ENCODE measurements around the gene SAMD7. TPM values are rescaled to one million over a fixed set of nuclear protein-coding genes. Genes with fewer than 3 reads are reported as not detected.

The SAMD7 gene
- total RNA-seq, 2 experiments from 2014 or later = not detected

DNA sequence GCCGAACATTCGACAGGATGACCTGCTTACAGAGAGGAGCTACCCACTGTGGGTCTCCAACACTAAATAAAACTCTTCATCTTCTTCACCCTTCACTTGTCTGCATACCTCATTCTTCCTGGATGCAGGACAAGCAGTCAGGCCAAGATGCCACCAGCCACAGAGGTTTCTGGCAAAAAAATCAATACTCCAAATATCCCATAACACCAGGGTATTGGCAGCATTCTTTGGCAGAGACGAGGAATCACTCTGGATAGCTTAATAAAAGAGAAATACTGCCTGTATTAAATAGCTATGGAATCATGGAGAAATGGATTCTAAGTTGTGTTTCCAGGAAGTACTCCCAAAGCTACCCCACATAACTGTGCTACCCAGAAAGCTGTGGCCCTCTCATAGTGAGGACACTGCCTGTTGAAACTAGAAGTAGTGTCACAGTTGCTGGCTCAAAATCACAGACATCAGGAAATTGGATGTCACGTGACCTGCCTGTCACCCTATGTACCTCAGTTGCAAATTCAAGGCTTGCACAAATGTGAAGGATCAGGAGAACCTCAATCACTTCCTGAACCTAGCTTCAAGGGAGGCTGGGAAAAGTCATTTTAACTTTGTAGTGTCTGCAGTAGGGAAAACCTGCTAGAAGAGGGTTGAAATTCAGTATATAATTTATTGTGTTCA is 30.7 kb upstream of the SAMD7 start:
- CTCF ChIA-PET = no interaction called here
- Mint-ChIP-seq H3K9me3 (no peaks in the 10 kb centered on the region), H3K4me3 (no peak overlapping the region)

DNA sequence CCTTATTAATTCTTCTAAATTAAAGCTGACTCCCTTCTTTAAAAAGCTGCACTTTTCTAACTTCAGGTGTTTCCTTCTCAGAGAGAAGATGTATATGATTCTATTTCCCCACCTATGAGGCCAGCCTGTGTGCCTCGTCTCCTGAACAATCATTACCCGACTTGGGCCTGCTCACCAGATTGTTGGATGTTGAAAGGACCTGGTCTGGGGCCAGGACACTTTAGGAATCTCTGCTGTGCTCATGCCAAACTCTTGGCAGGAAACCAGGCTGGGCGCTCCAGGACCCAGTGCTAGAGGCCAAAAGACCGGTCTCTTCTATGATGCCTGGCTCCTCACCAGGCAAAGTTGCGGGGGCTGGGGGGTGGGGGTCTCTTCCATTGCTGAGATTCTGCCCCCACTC is 24.7 kb upstream of the SAMD7 start:
- ChIA-PET CTCF (no interaction called here), POLR2A (no interaction called here)
- Mint-ChIP-seq H3K4me3 (no peak overlapping the region), H3K27me3 (no peaks in the 10 kb centered on the region), H3K27ac (no peak overlapping the region), H3K9me3 (no peaks in the 10 kb centered on the region), H3K36me3 (ENCODE audit: low read depth) (no peaks in the 10 kb centered on the region), H3K4me1 (no peaks in the 10 kb centered on the region)
- no peak for DNase-seq

More for the DNA sequence above, 30.7 kb upstream of the SAMD7 start:
- no peak overlapping the region for H3K27ac Mint-ChIP-seq
- no peaks in the 10 kb centered on the region for H3K4me1 Mint-ChIP-seq
- DNase-seq = no peak
- POLR2A ChIA-PET = no interaction called here
- H3K27me3 Mint-ChIP-seq = no peaks in the 10 kb centered on the region
- no peaks in the 10 kb centered on the region for H3K36me3 Mint-ChIP-seq (ENCODE audit: low read depth)

DNA sequence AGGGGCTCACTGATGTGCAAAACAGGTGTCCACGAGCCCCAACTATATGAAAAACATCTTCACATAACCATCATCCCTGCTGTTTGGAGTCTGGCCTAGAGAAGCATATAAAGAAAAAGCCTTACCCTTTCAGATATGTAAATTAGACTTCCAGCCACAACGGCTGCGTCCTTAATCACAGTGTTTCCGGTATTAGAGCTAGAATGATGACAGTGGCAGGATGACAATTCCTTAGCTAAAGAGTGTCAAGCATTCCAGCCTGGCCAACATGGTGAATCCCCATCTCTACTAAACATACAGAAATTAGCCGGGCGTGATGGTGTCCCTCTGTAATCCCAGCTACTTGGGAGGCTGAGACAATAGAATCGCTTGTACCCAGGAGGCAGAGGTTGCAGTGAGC is 19.5 kb upstream of the SAMD7 start:
- no peaks in the 10 kb centered on the region for H3K9me3 Mint-ChIP-seq
- ChIA-PET POLR2A (no interaction called here), CTCF (interaction anchor here (0.6 kb wide), 1 partner anchor 299 kb away, joined by 3 read pairs; no protein-coding TSS in a partner anchor)
- H3K27me3 Mint-ChIP-seq = peaks cover 2% of the 10 kb centered on the region
- no peak for DNase-seq
- H3K4me1 Mint-ChIP-seq = no peaks in the 10 kb centered on the region
- H3K4me3 Mint-ChIP-seq = no peak overlapping the region
- no peak overlapping the region for H3K27ac Mint-ChIP-seq
- H3K36me3 Mint-ChIP-seq (ENCODE audit: low read depth) = no peaks in the 10 kb centered on the region

DNA sequence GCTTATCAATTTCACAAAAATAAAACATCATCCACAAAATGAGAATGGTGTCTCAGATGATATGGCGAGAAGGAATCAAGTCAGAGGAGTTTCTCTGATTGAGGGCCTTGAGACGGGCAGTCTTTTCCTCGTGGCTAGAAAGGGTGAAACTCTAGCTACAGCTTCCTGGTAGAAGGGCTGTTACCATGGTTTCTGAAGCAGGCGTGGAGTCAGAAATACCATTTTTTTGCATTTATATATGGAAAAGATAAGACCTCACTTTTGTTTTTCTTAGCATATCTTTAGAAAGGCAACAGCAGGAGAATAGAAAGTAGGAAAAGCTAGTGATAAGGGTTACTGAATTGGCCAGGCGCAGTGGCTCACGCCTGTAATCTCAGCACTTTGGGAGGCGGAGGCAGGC is 17.3 kb upstream of the SAMD7 start:
- no peak overlapping the region for H3K4me3 Mint-ChIP-seq
- DNase-seq = no peak
- peaks cover under 1% of the 10 kb centered on the region for H3K9me3 Mint-ChIP-seq
- POLR2A ChIA-PET = no interaction called here
- no peak overlapping the region for H3K27ac Mint-ChIP-seq
- H3K4me1 Mint-ChIP-seq = no peaks in the 10 kb centered on the region
- CTCF ChIA-PET = interaction anchor here (0.6 kb wide), 1 partner anchor 299 kb away, joined by 3 read pairs; no protein-coding TSS in a partner anchor
- H3K36me3 Mint-ChIP-seq (ENCODE audit: low read depth) = no peaks in the 10 kb centered on the region
- H3K27me3 Mint-ChIP-seq = peaks cover 2% of the 10 kb centered on the region

DNA sequence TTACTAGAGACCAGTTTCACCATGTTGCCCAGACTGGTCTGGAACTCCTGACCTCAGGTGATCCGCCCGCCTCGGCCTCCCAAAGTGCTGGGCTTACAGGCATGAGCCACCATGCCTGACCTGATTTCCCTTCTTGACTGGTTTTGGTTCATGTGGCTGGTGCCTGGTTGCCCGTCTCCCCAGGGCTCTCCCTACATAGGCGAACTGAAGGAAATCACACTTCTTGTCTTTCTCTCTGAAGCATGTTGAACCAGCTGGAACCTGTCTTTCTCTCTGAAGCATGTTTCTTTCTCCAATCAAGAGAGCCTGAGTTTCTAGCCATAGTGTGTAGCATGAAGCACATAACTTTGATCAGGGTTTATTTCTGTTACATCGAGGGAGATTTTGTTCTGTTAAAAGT is 16.3 kb upstream of the SAMD7 start:
- H3K9me3 Mint-ChIP-seq = peaks cover 4% of the 10 kb centered on the region
- H3K27me3 Mint-ChIP-seq = peaks cover 3% of the 10 kb centered on the region
- H3K36me3 Mint-ChIP-seq (ENCODE audit: low read depth) = no peaks in the 10 kb centered on the region
- H3K27ac Mint-ChIP-seq = no peak overlapping the region
- no peak overlapping the region for H3K4me3 Mint-ChIP-seq
- POLR2A ChIA-PET = no interaction called here
- no peak for DNase-seq
- CTCF ChIA-PET = no interaction called here
- H3K4me1 Mint-ChIP-seq = no peaks in the 10 kb centered on the region

DNA sequence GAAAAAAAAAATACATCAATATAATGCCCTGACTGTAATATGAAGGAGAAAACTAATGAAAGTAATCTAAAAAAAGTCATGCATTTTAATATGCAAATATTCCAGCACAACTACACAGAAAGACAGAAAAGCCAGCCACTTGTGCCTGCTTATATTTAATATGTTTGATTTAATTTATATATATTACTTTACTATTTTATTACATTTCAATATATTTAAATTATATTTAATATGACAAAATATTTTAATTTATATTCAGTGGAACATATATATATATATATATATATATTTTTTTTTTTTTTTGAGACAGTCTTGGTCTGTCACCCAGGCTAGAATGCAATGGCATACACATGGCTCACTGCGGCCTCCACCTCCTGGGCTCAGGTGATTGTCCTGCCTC is 14.1 kb upstream of the SAMD7 start:
- CTCF ChIA-PET = no interaction called here
- no peak for DNase-seq
- no peaks in the 10 kb centered on the region for H3K4me1 Mint-ChIP-seq
- POLR2A ChIA-PET = no interaction called here
- no peak overlapping the region for H3K27ac Mint-ChIP-seq
- H3K36me3 Mint-ChIP-seq (ENCODE audit: low read depth) = peaks cover 4% of the 10 kb centered on the region
- peaks cover 3% of the 10 kb centered on the region for H3K27me3 Mint-ChIP-seq
- no peak overlapping the region for H3K4me3 Mint-ChIP-seq
- H3K9me3 Mint-ChIP-seq = peaks cover 11% of the 10 kb centered on the region

DNA sequence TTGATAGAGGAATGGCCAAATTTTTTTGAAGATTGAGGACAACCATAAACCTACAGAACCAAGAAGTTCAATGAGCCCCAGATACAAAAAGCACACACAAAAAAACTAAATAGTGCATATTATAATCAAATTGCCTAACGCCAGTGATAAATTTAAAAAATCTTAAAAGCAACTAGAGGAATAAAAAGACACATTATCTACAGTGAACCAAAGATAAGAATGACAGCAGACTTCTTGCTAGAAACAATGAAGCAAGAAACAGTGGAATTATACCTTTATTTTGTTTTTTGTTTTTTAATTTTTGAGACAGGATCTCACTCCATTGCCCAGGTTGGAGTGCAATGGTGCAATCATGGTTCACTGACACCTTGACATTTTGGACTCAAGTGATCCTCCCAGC is 9.9 kb upstream of the SAMD7 start:
- H3K27me3 Mint-ChIP-seq = peaks cover 7% of the 10 kb centered on the region
- DNase-seq = no peak
- H3K4me1 Mint-ChIP-seq = no peaks in the 10 kb centered on the region
- ChIA-PET CTCF (no interaction called here), POLR2A (no interaction called here)
- H3K4me3 Mint-ChIP-seq = no peak overlapping the region
- H3K27ac Mint-ChIP-seq = no peak overlapping the region
- peaks cover 4% of the 10 kb centered on the region for H3K36me3 Mint-ChIP-seq (ENCODE audit: low read depth)
- peaks cover 11% of the 10 kb centered on the region for H3K9me3 Mint-ChIP-seq

DNA sequence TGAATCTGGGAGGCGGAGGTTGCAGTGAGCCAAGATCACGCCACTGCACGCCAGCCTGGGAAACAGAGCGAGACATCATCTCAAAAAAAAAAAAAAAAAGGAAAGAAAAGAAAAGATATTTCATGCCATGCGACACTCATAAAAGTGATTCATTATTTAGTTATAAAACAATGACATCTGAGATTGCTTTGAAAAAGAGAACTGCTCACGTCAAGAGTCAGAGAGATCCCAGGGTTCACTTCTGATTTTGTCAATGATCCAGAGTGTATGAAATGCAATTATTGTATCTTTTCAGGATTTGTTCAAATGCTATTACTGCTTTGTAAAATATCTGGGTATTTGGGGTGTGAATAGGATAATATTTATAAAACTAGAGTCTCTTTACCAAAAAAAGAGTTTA is 6.0 kb upstream of the SAMD7 start:
- Mint-ChIP-seq H3K4me3 (no peak overlapping the region), H3K36me3 (ENCODE audit: low read depth) (peaks cover 4% of the 10 kb centered on the region), H3K27ac (no peak overlapping the region), H3K4me1 (no peaks in the 10 kb centered on the region), H3K9me3 (peaks cover 7% of the 10 kb centered on the region), H3K27me3 (peaks cover 6% of the 10 kb centered on the region)
- CTCF ChIA-PET = no interaction called here
- DNase-seq = no peak
- POLR2A ChIA-PET = no interaction called here

DNA sequence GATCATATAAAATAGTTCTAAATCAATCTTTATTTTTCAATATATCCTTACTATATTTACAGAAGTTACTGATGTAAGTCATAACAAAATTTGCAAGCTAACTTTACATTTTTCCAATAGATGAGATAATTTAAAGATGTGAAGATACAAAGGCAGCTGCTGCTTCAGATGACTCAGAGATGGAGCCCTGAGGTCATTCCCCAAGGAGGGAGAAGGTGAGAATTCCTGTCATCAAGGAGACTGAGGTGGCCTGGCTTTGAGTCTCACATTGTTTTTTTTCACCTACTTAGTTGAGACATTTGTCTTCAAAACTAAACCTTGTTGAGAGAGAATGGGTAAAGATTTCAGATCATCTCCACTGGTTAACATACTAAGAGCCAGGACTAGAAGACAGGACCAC is 3.9 kb upstream of the SAMD7 start:
- no peaks in the 10 kb centered on the region for H3K4me1 Mint-ChIP-seq
- H3K27me3 Mint-ChIP-seq = peaks cover 6% of the 10 kb centered on the region
- no peak overlapping the region for H3K27ac Mint-ChIP-seq
- no peaks in the 10 kb centered on the region for H3K36me3 Mint-ChIP-seq (ENCODE audit: low read depth)
- DNase-seq = no peak
- H3K9me3 Mint-ChIP-seq = no peaks in the 10 kb centered on the region
- ChIA-PET POLR2A (no interaction called here), CTCF (no interaction called here)
- no peak overlapping the region for H3K4me3 Mint-ChIP-seq

DNA sequence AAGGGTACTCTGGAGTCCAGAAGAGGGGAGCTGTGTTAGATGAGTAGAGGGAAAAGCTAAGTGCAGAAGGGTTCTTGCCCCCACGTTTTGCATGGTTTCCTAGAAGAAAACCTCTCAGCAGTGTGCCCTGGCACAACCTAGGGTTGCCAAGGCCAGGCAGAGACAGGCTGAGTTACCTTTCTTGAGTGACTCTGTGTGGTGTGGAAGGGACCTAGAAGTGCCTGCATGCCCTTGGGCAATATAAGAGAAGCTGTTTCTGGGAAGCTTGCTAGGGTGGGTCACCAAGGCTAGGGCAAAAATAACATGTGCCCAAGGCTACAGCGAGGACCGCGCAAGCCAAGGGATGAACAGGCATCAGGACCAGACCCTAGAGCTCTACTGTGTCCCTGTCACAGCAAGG is 3.4 kb upstream of the SAMD7 start:
- ChIA-PET CTCF (no interaction called here), POLR2A (no interaction called here)
- Mint-ChIP-seq H3K9me3 (no peaks in the 10 kb centered on the region), H3K36me3 (ENCODE audit: low read depth) (no peaks in the 10 kb centered on the region), H3K4me3 (no peak overlapping the region), H3K27ac (no peak overlapping the region), H3K27me3 (peaks cover 6% of the 10 kb centered on the region), H3K4me1 (no peaks in the 10 kb centered on the region)
- no peak for DNase-seq

DNA sequence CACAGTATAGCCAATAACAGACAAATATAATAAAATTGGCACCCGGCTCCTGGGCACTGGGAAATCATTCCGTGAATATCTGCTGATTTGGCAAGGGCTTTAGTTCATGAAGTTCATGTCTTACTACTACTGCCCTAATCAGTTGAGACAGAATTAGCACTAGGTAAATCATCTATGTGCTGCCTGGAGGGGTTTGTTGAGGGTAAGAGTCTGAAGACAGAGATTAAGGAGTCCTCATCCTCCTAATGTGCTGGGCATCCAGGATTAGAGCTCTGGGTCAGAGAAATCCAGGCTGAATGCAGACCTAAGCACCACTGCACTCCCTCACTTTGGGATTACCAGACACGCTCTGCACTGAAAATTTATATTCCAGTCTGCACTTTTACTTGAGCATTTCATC is 2.0 kb downstream of the SAMD7 start:
- Mint-ChIP-seq H3K4me1 (no peaks in the 10 kb centered on the region), H3K36me3 (ENCODE audit: low read depth) (no peaks in the 10 kb centered on the region), H3K4me3 (no peak overlapping the region), H3K9me3 (no peaks in the 10 kb centered on the region), H3K27ac (no peak overlapping the region), H3K27me3 (no peaks in the 10 kb centered on the region)
- POLR2A ChIA-PET = no interaction called here
- DNase-seq = no peak
- CTCF ChIA-PET = no interaction called here

DNA sequence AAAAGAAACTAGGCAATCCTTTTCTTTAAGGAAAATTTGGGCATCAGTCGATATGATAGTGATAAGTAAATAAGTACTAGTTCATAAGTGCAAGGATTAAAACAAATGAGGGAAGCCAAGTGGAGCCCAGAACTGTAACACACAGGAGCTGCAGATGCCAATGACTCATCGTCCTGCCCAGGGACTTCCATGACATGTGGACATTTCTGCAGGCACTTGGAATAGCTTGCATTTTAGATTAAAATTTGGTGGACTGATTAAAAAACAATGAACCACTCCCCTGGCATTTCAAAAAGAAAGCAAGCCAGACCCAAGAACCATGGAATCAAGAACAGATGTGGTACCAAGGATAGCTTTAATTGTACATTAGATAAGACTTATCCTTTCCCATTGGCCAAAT is 2.9 kb downstream of the SAMD7 start:
- ChIA-PET POLR2A (no interaction called here), CTCF (interaction anchor here (0.8 kb wide), 1 partner anchor 66 kb away, joined by 3 read pairs; no protein-coding TSS in a partner anchor)
- H3K4me3 Mint-ChIP-seq = no peak overlapping the region
- H3K36me3 Mint-ChIP-seq (ENCODE audit: low read depth) = no peaks in the 10 kb centered on the region
- H3K4me1 Mint-ChIP-seq = no peaks in the 10 kb centered on the region
- no peak overlapping the region for H3K27ac Mint-ChIP-seq
- DNase-seq = no peak
- no peaks in the 10 kb centered on the region for H3K27me3 Mint-ChIP-seq
- H3K9me3 Mint-ChIP-seq = no peaks in the 10 kb centered on the region

DNA sequence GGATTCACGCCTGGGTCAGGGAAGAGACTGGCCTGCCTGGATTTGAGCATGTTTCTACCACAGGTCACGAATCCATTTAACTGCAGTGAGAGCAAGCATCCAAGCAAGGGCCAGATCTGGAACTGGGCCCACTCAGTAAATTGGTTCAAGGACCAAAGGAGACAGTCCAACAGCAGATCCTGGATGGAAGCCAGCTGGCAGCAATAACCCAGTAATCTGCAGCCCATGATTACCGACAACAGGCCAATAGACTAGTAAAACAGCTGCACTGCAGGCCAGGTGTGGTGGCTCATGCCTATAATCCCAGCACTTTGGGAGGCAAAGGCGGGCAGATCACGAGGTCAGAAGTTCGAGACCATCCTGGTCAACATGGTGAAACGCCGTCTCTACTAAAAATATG is 11.8 kb downstream of the SAMD7 start:
- Mint-ChIP-seq H3K9me3 (no peaks in the 10 kb centered on the region), H3K36me3 (ENCODE audit: low read depth) (no peaks in the 10 kb centered on the region), H3K4me3 (no peak overlapping the region), H3K4me1 (no peaks in the 10 kb centered on the region), H3K27ac (no peak overlapping the region), H3K27me3 (peaks cover 6% of the 10 kb centered on the region)
- ChIA-PET CTCF (no interaction called here), POLR2A (no interaction called here)
- no peak for DNase-seq

DNA sequence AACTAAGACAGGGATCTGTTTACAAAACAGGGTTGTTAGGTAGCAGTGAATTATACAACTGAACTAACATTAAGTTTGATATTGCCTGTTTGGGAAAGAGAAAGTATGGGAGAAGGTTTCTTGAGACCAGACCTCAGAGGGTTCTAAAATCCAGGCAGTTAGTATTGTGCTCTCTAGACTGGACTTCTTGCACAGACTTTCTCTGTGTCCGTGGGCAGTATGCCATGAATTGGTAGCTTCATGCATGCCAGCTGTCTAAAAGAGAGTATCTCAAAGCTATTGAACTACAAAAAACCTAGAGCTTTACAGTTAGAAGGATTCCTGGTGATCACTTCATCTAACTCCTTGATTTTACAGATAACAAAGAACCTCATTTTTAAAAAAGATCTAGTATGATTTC is 12.5 kb downstream of the SAMD7 start:
- Mint-ChIP-seq H3K4me3 (no peak overlapping the region), H3K36me3 (ENCODE audit: low read depth) (no peaks in the 10 kb centered on the region), H3K9me3 (no peaks in the 10 kb centered on the region), H3K4me1 (no peaks in the 10 kb centered on the region), H3K27me3 (peaks cover 8% of the 10 kb centered on the region), H3K27ac (no peak overlapping the region)
- CTCF ChIA-PET = no interaction called here
- no peak for DNase-seq
- POLR2A ChIA-PET = no interaction called here

Data from activated CD4-positive, alpha-beta memory T cell treated with anti-CD3 and anti-CD28 coated beads, Interleukin-2, amount 10 ng/mL, durations not matched to agents 7 days and 5 days (primary cell).